Astrocyte (in vitro differentiated cells and primary cell): ENCODE results near the gene SLC6A19. TPM values are rescaled to one million over a fixed set of nuclear protein-coding genes. Genes with fewer than 3 reads are reported as not detected.

Experiments
- DNase-seq: peaks from one replicate; pipeline ENCODE4 v3.0.0-alpha.2; 2010; ENCODE audit warnings: low read depth
- FAIRE-seq: peaks from 2 replicates; lab custom pipeline; 2011; peaks lifted over from hg19 to GRCh38; lab: Jason Lieb, UNC
- H2AFZ ChIP-seq: 2 replicates; pipeline ENCODE4 v1.6.0; 2012; ENCODE audit warnings: low read depth, low read length, inconsistent platforms
- H3K27ac ChIP-seq: 2 replicates; pipeline ENCODE4 v1.5.1; 2011; ENCODE audit warnings: low read depth, low read length, inconsistent platforms
- H3K27me3 ChIP-seq: 2 replicates; pipeline ENCODE4 v1.6.0; 2011; ENCODE audit warnings: low read length, inconsistent platforms; ENCODE audit not compliant: insufficient read depth
- H3K36me3 ChIP-seq: 2 replicates; pipeline ENCODE4 v1.5.1; 2011; ENCODE audit warnings: low read length, inconsistent platforms; ENCODE audit not compliant: insufficient read depth
- H3K4me1 ChIP-seq: 2 replicates; pipeline ENCODE4 v1.5.1; 2011; ENCODE audit warnings: low read length, inconsistent platforms; ENCODE audit not compliant: insufficient read depth
- H3K4me2 ChIP-seq: 2 replicates; pipeline ENCODE4 v1.6.0; 2012; ENCODE audit warnings: low read length, inconsistent platforms
- H3K4me3 ChIP-seq: 2 replicates; pipeline ENCODE4 v1.5.1; 2011; ENCODE audit warnings: low read depth, mild to moderate bottlenecking, low read length, inconsistent platforms; ENCODE audit not compliant: insufficient read depth
- H3K79me2 ChIP-seq: 2 replicates; pipeline ENCODE4 v1.6.0; 2012; ENCODE audit warnings: mild to moderate bottlenecking, low read length, inconsistent platforms; ENCODE audit not compliant: insufficient read depth
- H3K9ac ChIP-seq: 2 replicates; pipeline ENCODE4 v1.6.0; 2012; ENCODE audit warnings: mild to moderate bottlenecking, low read length, inconsistent platforms
- H3K9me3 ChIP-seq: 2 replicates; pipeline ENCODE4 v1.5.1; 2012; ENCODE audit warnings: low read depth, mild to moderate bottlenecking, low read length, inconsistent platforms; ENCODE audit not compliant: insufficient read depth
- H4K20me1 ChIP-seq: 2 replicates; pipeline ENCODE4 v1.6.0; 2012; ENCODE audit warnings: low read length, inconsistent platforms; ENCODE audit not compliant: insufficient read depth
- H3K27ac Mint-ChIP-seq: one replicate; pipeline ENCODE4 v1.8.0; 2021; ENCODE audit warnings: mild to moderate bottlenecking, mixed read lengths; ENCODE audit not compliant: unreplicated experiment
- H3K27me3 Mint-ChIP-seq: one replicate; pipeline ENCODE4 v1.8.0; 2021; ENCODE audit warnings: low read depth, mixed read lengths; ENCODE audit not compliant: unreplicated experiment
- H3K36me3 Mint-ChIP-seq: one replicate; pipeline ENCODE4 v1.8.0; 2021; ENCODE audit warnings: low read depth, mixed read lengths; ENCODE audit not compliant: unreplicated experiment
- H3K4me1 Mint-ChIP-seq: one replicate; pipeline ENCODE4 v1.8.0; 2021; ENCODE audit warnings: low read depth, mixed read lengths; ENCODE audit not compliant: unreplicated experiment
- H3K4me3 Mint-ChIP-seq: one replicate; pipeline ENCODE4 v1.8.0; 2021; ENCODE audit warnings: mild to moderate bottlenecking, moderate library complexity, mixed read lengths; ENCODE audit not compliant: unreplicated experiment
- H3K9me3 Mint-ChIP-seq: one replicate; pipeline ENCODE4 v1.8.0; 2021; ENCODE audit warnings: mild to moderate bottlenecking, mixed read lengths; ENCODE audit not compliant: unreplicated experiment
- CTCF ChIP-seq: IDR thresholded peaks from 2 replicates; pipeline ENCODE4 v1.5.1; 2011; ENCODE audit warnings: low read depth, mild to moderate bottlenecking, inconsistent platforms, low read length, moderate library complexity; ENCODE audit not compliant: insufficient read depth
- EZH2 ChIP-seq: IDR thresholded peaks from 2 replicates; pipeline ENCODE4 v1.6.1; 2012; ENCODE audit warnings: mild to moderate bottlenecking, low read length, inconsistent platforms; ENCODE audit not compliant: insufficient read depth
- total RNA-seq: library from RNA; stranded (reverse); gene quantifications from 2 replicates; pipeline ENCODE4 v1.2.1, GENCODE V29; 2021

Gene SLC6A19
- total RNA-seq, 1 donor from 2014 or later: not detected

DNA sequence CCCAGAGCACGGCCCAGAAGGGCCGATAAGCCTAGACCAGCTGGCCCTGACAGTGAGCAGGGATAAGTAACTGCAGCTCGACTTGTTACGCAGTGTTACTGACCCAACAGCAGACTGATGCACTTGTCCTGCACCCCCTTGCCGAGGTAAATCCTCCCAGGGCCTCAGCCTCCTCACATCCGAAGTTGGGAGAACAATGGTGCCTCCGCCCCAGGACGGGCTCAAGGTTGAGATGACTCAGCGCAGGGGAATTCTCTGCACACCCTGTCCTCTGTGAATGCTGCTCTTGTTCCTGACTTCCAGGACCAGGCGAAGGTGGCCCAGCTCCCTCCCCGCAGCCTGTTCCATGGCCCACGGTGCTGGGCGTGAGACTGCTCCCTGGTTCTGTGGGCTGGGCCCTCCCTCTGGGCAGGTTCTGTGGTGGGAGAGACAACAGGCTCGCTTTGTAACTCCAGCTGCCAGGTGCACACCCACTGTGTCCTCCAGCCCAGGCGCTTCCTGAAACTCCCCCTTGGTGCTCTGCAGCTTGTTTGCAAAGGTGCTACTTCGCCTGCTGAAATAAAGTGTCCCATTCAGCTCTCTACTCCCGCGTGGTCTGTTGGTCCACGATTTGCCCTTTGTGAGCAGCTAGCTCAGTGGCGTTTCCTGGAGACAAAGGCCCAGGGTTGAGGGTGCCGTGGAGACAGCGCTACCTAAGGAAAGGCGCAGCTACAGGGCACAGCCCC, 40.1 kb upstream of the SLC6A19 start:
- no peak overlapping the region for H3K4me2 ChIP-seq
- no peak overlapping the region for H3K4me3 ChIP-seq
- no peak overlapping the region for H3K27ac Mint-ChIP-seq
- no peaks in the 10 kb centered on the region for H3K4me1 Mint-ChIP-seq
- no peak overlapping the region for H3K4me3 Mint-ChIP-seq
- H3K27ac ChIP-seq: no peak overlapping the region
- FAIRE-seq: no peak
- no peaks in the 10 kb centered on the region for H3K79me2 ChIP-seq
- peaks cover 5% of the 10 kb centered on the region for H3K9me3 ChIP-seq
- no peak for DNase-seq
- H3K27me3 ChIP-seq: peaks cover 13% of the 10 kb centered on the region
- no peaks in the 10 kb centered on the region for H3K36me3 ChIP-seq
- no peaks in the 10 kb centered on the region for H3K36me3 Mint-ChIP-seq
- no peaks in the 10 kb centered on the region for H4K20me1 ChIP-seq
- no peak overlapping the region for H2AFZ ChIP-seq
- TF ChIP-seq CTCF (no peak), EZH2 (no peak)
- peaks cover 3% of the 10 kb centered on the region for H3K9me3 Mint-ChIP-seq
- no peak overlapping the region for H3K9ac ChIP-seq
- H3K27me3 Mint-ChIP-seq: peaks cover 51% of the 10 kb centered on the region
- no peaks in the 10 kb centered on the region for H3K4me1 ChIP-seq

GRCh38 chr5:1161833-1162229, 39.6 kb upstream of the SLC6A19 start:
- H3K27me3 Mint-ChIP-seq: peaks cover 46% of the 10 kb centered on the region
- no peaks in the 10 kb centered on the region for H3K4me1 Mint-ChIP-seq
- H3K36me3 Mint-ChIP-seq: no peaks in the 10 kb centered on the region
- Histone ChIP-seq H3K27ac (no peak overlapping the region), H3K4me1 (no peaks in the 10 kb centered on the region), H3K79me2 (no peaks in the 10 kb centered on the region), H3K9me3 (peaks cover 1% of the 10 kb centered on the region), H4K20me1 (no peaks in the 10 kb centered on the region), H3K4me3 (no peak overlapping the region), H3K27me3 (peaks cover 8% of the 10 kb centered on the region), H3K9ac (no peak overlapping the region), H3K36me3 (no peaks in the 10 kb centered on the region), H2AFZ (no peak overlapping the region), H3K4me2 (no peak overlapping the region)
- H3K9me3 Mint-ChIP-seq: peaks cover 3% of the 10 kb centered on the region
- FAIRE-seq (no peak), DNase-seq (no peak)
- no peak overlapping the region for H3K4me3 Mint-ChIP-seq
- no peak overlapping the region for H3K27ac Mint-ChIP-seq
- no peak for TF ChIP-seq CTCF
- TF ChIP-seq EZH2: no peak

- Mint-ChIP-seq H3K4me3 (no peak overlapping the region), H3K9me3 (peaks cover 3% of the 10 kb centered on the region), H3K4me1 (no peaks in the 10 kb centered on the region), H3K27me3 (peaks cover 42% of the 10 kb centered on the region), H3K27ac (no peak overlapping the region), H3K36me3 (no peaks in the 10 kb centered on the region)
- Histone ChIP-seq H3K36me3 (no peaks in the 10 kb centered on the region), H4K20me1 (no peaks in the 10 kb centered on the region), H3K79me2 (no peaks in the 10 kb centered on the region), H2AFZ (no peak overlapping the region), H3K4me3 (no peak overlapping the region), H3K27me3 (peaks cover 6% of the 10 kb centered on the region), H3K27ac (no peak overlapping the region), H3K4me2 (no peak overlapping the region), H3K9ac (no peak overlapping the region), H3K9me3 (no peaks in the 10 kb centered on the region), H3K4me1 (no peaks in the 10 kb centered on the region)
- DNase-seq (no peak), FAIRE-seq (no peak)
- TF ChIP-seq CTCF: no peak
- TF ChIP-seq EZH2: no peak
Measured at GRCh38 chr5:1162276-1162675, 39.1 kb upstream of the SLC6A19 start.
